ENCODE measurements around the gene NLRP1.

GRCh38 chr17:5555254-5555653, 29.1 kb downstream of the NLRP1 start:
- TF ChIP-seq POLR2AphosphoS5 (IDR thresholded peaks at IDR 0.05) (no peak), CTCF (IDR thresholded peaks at IDR 0.05) (no peak), POLR2A (IDR thresholded peaks at IDR 0.05) (no peak)

Measured in stomach (tissue), 4 donors.